HEK293T (cell line): ENCODE data around the gene SHISA9.

Experiments used
- ARNT ChIP-seq: fragments of 450-650 bp; IDR thresholded peaks from 2 replicates; pipeline ENCODE4 v1.6.1; 2017; ENCODE audit warnings: mild to moderate bottlenecking
- BHLHE40 ChIP-seq: fragments of 450-650 bp; IDR thresholded peaks from 2 replicates; pipeline ENCODE4 v1.6.1; 2016; ENCODE audit warnings: mild to moderate bottlenecking, moderate library complexity, borderline replicate concordance
- ELF4 ChIP-seq: fragments of 450-650 bp; IDR thresholded peaks from 2 replicates; pipeline ENCODE4 v1.6.1; 2017; ENCODE audit warnings: antibody characterized with exemption
- FOXA1 ChIP-seq: fragments of 450-650 bp; IDR thresholded peaks from 2 replicates; pipeline ENCODE4 v1.6.1; 2016; ENCODE audit warnings: mild to moderate bottlenecking
- FOXK2 ChIP-seq: fragments of 450-650 bp; IDR thresholded peaks from 2 replicates; pipeline ENCODE4 v1.6.1; 2016; ENCODE audit warnings: mild to moderate bottlenecking
- FOXM1 ChIP-seq: fragments of 450-650 bp; IDR thresholded peaks from 2 replicates; pipeline ENCODE4 v1.6.1; 2017; ENCODE audit warnings: mild to moderate bottlenecking, borderline replicate concordance
- HDGF ChIP-seq: fragments of 450-650 bp; IDR thresholded peaks from 2 replicates; pipeline ENCODE4 v1.6.1; 2017; ENCODE audit warnings: antibody characterized with exemption, borderline replicate concordance
- LEF1 ChIP-seq: fragments of 450-650 bp; IDR thresholded peaks from 2 replicates; pipeline ENCODE4 v1.6.1; 2017; ENCODE audit warnings: mild to moderate bottlenecking, borderline replicate concordance
- NFRKB ChIP-seq: fragments of 450-650 bp; IDR thresholded peaks from 2 replicates; pipeline ENCODE4 v1.6.1; 2016; ENCODE audit warnings: mild to moderate bottlenecking, moderate library complexity
- TARDBP ChIP-seq: fragments of 450-650 bp; IDR thresholded peaks from 2 replicates; pipeline ENCODE4 v1.6.1; 2016
- TF ChIP-seq, protein P1 (sequence below): fragments of 450-650 bp; IDR thresholded peaks from 2 replicates; pipeline ENCODE4 v1.6.1; 2016

- TF ChIP-seq, protein P1, sequence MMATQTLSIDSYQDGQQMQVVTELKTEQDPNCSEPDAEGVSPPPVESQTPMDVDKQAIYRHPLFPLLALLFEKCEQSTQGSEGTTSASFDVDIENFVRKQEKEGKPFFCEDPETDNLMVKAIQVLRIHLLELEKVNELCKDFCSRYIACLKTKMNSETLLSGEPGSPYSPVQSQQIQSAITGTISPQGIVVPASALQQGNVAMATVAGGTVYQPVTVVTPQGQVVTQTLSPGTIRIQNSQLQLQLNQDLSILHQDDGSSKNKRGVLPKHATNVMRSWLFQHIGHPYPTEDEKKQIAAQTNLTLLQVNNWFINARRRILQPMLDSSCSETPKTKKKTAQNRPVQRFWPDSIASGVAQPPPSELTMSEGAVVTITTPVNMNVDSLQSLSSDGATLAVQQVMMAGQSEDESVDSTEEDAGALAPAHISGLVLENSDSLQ: no peak
- TF ChIP-seq FOXM1 (no peak), BHLHE40 (no peak), ARNT (no peak), FOXA1 (no peak), TARDBP (no peak), HDGF (no peak), LEF1 (no peak), FOXK2 (no peak), NFRKB (no peak), ELF4 (no peak)
These were observed 120.6 kb downstream of the SHISA9 start for GRCh38 chr16:13021996-13022395.
